ENCODE data around the gene PCNX3. TPM values are rescaled to one million over a fixed set of nuclear protein-coding genes. Genes with fewer than 3 reads are reported as not detected.

PCNX3 gene
- total RNA-seq, 1 donor from 2014 or later = 59.5 TPM

- H3K27me3 Mint-ChIP-seq = peaks cover 16% of the 10 kb centered on the region
- H3K27ac Mint-ChIP-seq = peak overlapping the region; percentile 61
- H3K9me3 Mint-ChIP-seq (ENCODE audit: low read depth) = no peaks in the 10 kb centered on the region
- TF ChIP-seq CTCF (IDR thresholded peaks at IDR 0.05; ENCODE audit: unreplicated experiment) = peak; percentile 31
- H3K36me3 Mint-ChIP-seq (ENCODE audit: insufficient read depth) = no peaks in the 10 kb centered on the region
- H3K4me3 Mint-ChIP-seq (ENCODE audit: low read depth) = peak overlapping the region; percentile 98
- DNase-seq (ENCODE audit: low spot score, unreplicated experiment) = no peak
- peaks cover 41% of the 10 kb centered on the region for H3K4me1 Mint-ChIP-seq (ENCODE audit: low read depth)
Observed at GRCh38 chr11:65571940-65572339, 43.6 kb upstream of the PCNX3 start.

DNA sequence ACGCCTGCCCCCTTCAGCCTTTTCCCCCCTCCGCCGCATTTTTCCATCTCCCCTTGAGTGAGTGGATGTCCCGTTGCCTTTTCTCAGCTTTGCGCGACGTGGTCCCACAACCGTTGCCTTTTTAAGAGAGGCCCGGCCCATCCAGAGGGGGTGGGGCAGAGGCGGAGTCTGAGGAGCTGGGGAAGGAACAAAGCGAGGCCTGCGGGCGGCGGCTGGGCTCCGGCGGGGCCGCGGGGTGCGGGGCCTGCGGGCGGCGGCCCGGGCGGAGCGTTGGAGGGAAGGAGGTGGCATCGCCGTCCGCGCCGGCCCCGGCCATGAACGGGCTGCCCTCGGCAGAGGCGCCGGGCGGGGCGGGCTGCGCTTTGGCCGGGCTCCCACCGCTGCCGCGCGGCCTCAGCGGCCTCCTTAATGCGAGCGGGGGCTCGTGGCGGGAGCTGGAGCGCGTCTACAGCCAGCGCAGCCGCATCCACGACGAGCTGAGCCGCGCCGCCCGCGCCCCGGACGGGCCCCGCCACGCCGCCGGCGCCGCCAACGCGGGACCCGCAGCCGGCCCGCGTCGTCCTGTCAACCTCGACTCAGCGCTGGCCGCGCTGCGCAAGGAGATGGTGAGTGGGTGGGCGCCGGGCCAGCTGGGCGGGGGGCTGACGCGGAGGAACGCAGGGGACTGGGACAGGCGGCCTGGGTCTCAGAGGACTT, 43.1 kb upstream of the PCNX3 start, which contains the start of gene FAM89B:
TSS of gene FAM89B (plus strand) at position 183 of the 696 bp plus-strand sequence. CDS start at position 315, 132 bp downstream.
- Mint-ChIP-seq H3K27me3 (peaks cover 16% of the 10 kb centered on the region), H3K9me3 (ENCODE audit: low read depth) (no peaks in the 10 kb centered on the region), H3K36me3 (ENCODE audit: insufficient read depth) (no peaks in the 10 kb centered on the region), H3K4me1 (ENCODE audit: low read depth) (peaks cover 41% of the 10 kb centered on the region), H3K27ac (peak within 1 kb of the TSS; percentile 61), H3K4me3 (ENCODE audit: low read depth) (peak within 1 kb of the TSS; percentile 98)
- no peak for TF ChIP-seq CTCF (IDR thresholded peaks at IDR 0.05; ENCODE audit: unreplicated experiment)
- peak; percentile 54 for DNase-seq (ENCODE audit: low spot score, unreplicated experiment)

DNA sequence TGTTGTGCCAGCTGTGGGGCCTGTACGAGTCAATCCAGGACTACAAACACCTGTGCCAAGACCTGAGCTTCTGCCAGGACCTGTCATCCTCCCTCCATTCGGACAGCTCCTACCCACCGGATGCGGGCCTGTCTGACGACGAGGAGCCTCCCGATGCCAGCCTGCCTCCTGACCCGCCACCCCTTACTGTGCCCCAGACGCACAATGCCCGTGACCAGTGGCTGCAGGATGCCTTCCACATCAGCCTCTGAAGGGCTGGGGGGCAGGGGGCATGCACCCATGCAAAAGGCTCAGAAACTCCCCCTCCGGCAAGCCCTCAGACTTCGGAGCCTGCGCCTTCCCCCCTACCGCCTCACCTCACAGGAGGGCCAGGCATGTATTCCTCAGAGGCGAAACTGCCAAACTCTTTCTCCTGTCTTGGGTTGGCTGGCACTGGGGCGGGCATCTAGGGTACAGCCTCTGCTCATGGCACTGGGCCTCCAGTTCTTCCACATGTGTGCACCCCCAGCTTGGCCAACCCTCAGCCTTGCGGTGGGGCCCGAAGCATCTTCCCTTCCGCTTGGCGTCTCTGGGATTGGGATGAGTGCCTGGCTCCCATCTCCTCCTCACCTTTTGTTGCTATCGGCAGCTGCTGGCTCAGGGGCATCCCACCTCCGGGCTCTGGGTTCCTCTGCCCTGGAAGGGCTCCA, 42.0 kb upstream of the PCNX3 start:
- peak overlapping the region; percentile 74 for H3K27ac Mint-ChIP-seq
- H3K36me3 Mint-ChIP-seq (ENCODE audit: insufficient read depth) = peaks cover 2% of the 10 kb centered on the region
- peak overlapping the region; percentile 75 for H3K4me3 Mint-ChIP-seq (ENCODE audit: low read depth)
- TF ChIP-seq CTCF (IDR thresholded peaks at IDR 0.05; ENCODE audit: unreplicated experiment) = no peak
- peaks cover 25% of the 10 kb centered on the region for H3K27me3 Mint-ChIP-seq
- DNase-seq (ENCODE audit: low spot score, unreplicated experiment) = no peak
- H3K4me1 Mint-ChIP-seq (ENCODE audit: low read depth) = peaks cover 39% of the 10 kb centered on the region
- H3K9me3 Mint-ChIP-seq (ENCODE audit: low read depth) = no peaks in the 10 kb centered on the region

- peak; percentile 72 for DNase-seq (ENCODE audit: low spot score, unreplicated experiment)
- TF ChIP-seq CTCF (IDR thresholded peaks at IDR 0.05; ENCODE audit: unreplicated experiment) = peak; percentile 97
- H3K4me3 Mint-ChIP-seq (ENCODE audit: low read depth) = peak overlapping the region; percentile 75
- H3K4me1 Mint-ChIP-seq (ENCODE audit: low read depth) = peaks cover 32% of the 10 kb centered on the region
- peak overlapping the region; percentile 74 for H3K27ac Mint-ChIP-seq
- no peaks in the 10 kb centered on the region for H3K9me3 Mint-ChIP-seq (ENCODE audit: low read depth)
- peaks cover 2% of the 10 kb centered on the region for H3K36me3 Mint-ChIP-seq (ENCODE audit: insufficient read depth)
- H3K27me3 Mint-ChIP-seq = peaks cover 27% of the 10 kb centered on the region
Observed at GRCh38 chr11:65574109-65574810, 41.3 kb upstream of the PCNX3 start.
